GM20000 (cell line): ENCODE data around the gene PRKCZ.

Source experiments
- DNase-seq: peaks from one replicate; pipeline ENCODE4 v3.0.0; 2012; ENCODE audit warnings: low spot score
- CTCF ChIP-seq: IDR thresholded peaks from 2 replicates; pipeline ENCODE4 v1.5.1; 2012; ENCODE audit warnings: mild to moderate bottlenecking, control low read depth; ENCODE audit errors: extremely low read depth, missing control alignments

PRKCZ gene

GRCh38 chr1:2192031-2192995 is 142.1 kb downstream of the PRKCZ start:
- no peak for TF ChIP-seq CTCF
- DNase-seq = no peak

GRCh38 chr1:2193514-2194281 is 143.5 kb downstream of the PRKCZ start:
- no peak for TF ChIP-seq CTCF
- DNase-seq = no peak

GRCh38 chr1:2194319-2194897 is 144.2 kb downstream of the PRKCZ start, which contains the start of gene FAAP20:
Gene FAAP20 (minus strand): TSS chr1:2194772. CDS start chr1:2194749, 23 bp downstream.
- peak; percentile 94 for DNase-seq

GRCh38 chr1:2194898-2195673 is 144.9 kb downstream of the PRKCZ start:
- DNase-seq = peak; percentile 91
- peak; percentile 83 for TF ChIP-seq CTCF

More at GRCh38 chr1:2194319-2194897, 144.2 kb downstream of the PRKCZ start, which contains the start of gene FAAP20:
- no peak for TF ChIP-seq CTCF

GRCh38 chr1:2195785-2196184 is 145.6 kb downstream of the PRKCZ start:
- TF ChIP-seq CTCF = no peak
- no peak for DNase-seq

- no peak for DNase-seq
- TF ChIP-seq CTCF = no peak
Measured at GRCh38 chr1:2196901-2197638, 146.9 kb downstream of the PRKCZ start.
